T1000 (cell line): Measurements from ENCODE around the gene FMO2.

Experiments used
- DNase-seq: peaks from one replicate; lab custom pipeline; 2025; ENCODE audit warnings: mixed read lengths; lab: John Stamatoyannopoulos, UW

FMO2 gene

GRCh38 chr1:171185091-171185490 lies at the start of gene FMO2:
FMO2 (plus strand) TSS chr1:171185300; CDS start chr1:171185714, 414 bp downstream.
- no peak for DNase-seq

GRCh38 chr1:171137580-171137979 lies 47.5 kb upstream of the FMO2 start:
- DNase-seq: no peak

- no peak for DNase-seq
Measured at GRCh38 chr1:171138980-171139379, 46.1 kb upstream of the FMO2 start.

- DNase-seq: no peak
Measured at GRCh38 chr1:171139890-171140289, 45.2 kb upstream of the FMO2 start.

- no peak for DNase-seq
Measured at GRCh38 chr1:171140401-171140800, 44.7 kb upstream of the FMO2 start.

- no peak for DNase-seq
Measured at GRCh38 chr1:171140956-171141687, 44.0 kb upstream of the FMO2 start.

GRCh38 chr1:171141688-171142415 lies 43.2 kb upstream of the FMO2 start:
- no peak for DNase-seq

GRCh38 chr1:171142416-171143385 lies 42.4 kb upstream of the FMO2 start:
- DNase-seq: no peak

GRCh38 chr1:171150156-171150555 lies 34.9 kb upstream of the FMO2 start:
- no peak for DNase-seq

- no peak for DNase-seq
Measured at GRCh38 chr1:171152549-171152948, 32.6 kb upstream of the FMO2 start.

GRCh38 chr1:171155484-171155883 lies 29.6 kb upstream of the FMO2 start:
- no peak for DNase-seq

- DNase-seq: no peak
Measured at GRCh38 chr1:171158096-171158495, 27.0 kb upstream of the FMO2 start.

- DNase-seq: no peak
Measured at GRCh38 chr1:171158551-171158950, 26.5 kb upstream of the FMO2 start.

GRCh38 chr1:171159148-171159547 lies 26.0 kb upstream of the FMO2 start:
- no peak for DNase-seq

GRCh38 chr1:171160211-171160610 lies 24.9 kb upstream of the FMO2 start:
- no peak for DNase-seq

GRCh38 chr1:171160639-171161354 lies 24.3 kb upstream of the FMO2 start:
- DNase-seq: no peak

- DNase-seq: no peak
Measured at GRCh38 chr1:171161431-171161830, 23.7 kb upstream of the FMO2 start.

- no peak for DNase-seq
Measured at GRCh38 chr1:171166361-171166760, 18.7 kb upstream of the FMO2 start.

- no peak for DNase-seq
Measured at GRCh38 chr1:171167785-171168184, 17.3 kb upstream of the FMO2 start.

- DNase-seq: no peak
Measured at GRCh38 chr1:171172471-171172870, 12.6 kb upstream of the FMO2 start.

GRCh38 chr1:171173069-171173468 lies 12.0 kb upstream of the FMO2 start:
- no peak for DNase-seq
